ENCODE results near the gene ZNF232. TPM values are rescaled to one million over a fixed set of nuclear protein-coding genes. Genes with fewer than 3 reads are reported as not detected.
"Not testable (repeated sequence)": the region's sequence is repeated elsewhere in the genome, so short reads cannot be mapped to it uniquely, and the experiment has no call there.

The ZNF232 gene
- total RNA-seq, 6 experiments from 2014 or later, result 3.3 to 5.0 (median 4.5) TPM

DNA sequence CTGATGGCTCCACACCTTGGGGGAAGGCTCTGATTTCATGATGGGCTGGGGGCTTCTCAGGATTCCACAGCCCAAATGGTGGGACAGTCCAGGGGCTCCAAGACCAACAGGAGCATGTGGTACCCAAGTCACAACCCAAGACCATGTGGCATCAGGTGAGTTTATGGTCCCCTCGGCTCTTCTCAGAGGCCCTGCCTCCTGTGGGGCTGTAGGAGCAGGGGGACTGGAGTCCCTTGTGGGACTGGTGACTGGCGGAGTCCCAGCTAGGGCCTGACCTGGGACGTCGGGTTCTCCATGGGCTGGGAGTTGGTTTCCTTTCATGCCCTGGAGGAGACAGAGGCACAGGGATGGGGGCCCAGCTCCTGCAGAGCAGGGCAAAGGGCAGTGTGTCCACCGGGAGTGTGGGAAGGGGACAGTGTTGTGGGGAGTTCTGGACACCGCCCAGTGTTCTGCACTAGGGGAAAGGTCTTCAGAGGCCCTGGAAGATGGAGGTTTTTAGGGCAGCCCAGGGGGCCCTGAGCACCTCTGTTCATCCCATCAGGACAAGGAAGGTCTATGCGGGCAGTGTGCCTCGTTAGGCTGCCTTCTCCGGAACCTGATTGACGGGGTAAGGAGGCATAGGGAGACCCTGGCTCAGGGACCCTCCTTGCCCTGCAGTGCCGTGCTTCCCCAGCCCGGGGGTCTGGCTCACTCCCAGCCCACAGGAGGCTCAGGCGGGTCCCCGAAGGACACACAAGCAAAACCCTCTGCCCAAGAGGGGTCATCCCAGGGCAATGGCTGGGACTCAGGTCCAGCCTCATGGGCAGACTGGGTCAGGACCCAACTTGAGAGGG is 25.1 kb upstream of the ZNF232 start:
- H3K4me1 ChIP-seq; H3K4me3 ChIP-seq; H3K27ac ChIP-seq; DNase-seq; H3K27me3 ChIP-seq; ATAC-seq; intact Hi-C loops (cut with DNase I); H3K36me3 ChIP-seq; H3K9me3 ChIP-seq: not testable (repeated sequence)
- whole genome bisulfite sequencing (ENCODE audit: insufficient coverage, low coverage, low lambda C conversion rate, missing lambda C conversion rate), result no CpG with 5 or more reads among the region's 14 CpGs

DNA sequence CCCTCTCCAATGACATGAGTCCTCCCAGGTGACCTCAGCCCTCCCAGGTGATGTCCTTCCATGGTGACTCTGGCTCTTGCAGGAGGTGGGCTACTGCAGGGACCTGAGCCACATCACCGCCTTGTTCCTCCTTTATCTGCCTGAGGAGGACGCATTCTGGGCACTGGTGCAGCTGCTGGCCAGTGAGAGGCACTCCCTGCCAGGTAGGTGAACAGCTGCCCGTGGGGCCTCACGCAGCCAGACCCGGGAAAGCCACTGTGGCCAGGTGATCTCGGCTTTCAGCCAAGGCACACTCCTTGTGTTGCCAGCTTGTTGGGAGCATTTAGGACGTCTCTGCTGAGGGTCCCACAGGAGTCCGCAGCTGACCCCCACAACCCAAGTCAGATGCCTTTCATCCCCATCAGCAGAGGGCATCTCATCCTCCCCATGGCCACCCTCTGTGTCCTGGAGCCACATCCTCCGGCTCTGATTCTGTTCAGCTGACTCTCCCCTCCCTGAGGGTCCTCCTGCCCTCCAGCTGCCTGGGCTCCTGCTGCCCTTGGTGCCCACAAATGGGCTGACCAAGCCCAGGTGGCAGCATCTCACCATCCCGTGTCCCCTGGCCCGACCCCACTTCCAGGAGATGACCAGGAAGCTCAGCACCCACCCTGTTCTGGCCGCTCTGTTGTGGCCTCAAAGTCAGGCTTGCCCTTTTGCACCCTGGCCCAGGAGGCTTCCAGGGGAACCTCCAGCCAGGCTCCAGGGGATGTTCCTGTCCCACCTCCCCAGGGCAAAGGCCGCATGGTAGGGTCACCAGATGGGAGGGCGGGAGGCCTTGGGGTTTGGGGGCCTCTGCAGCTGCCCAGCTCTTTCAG is 24.3 kb upstream of the ZNF232 start:
- WGBS (ENCODE audit: insufficient coverage, low coverage, low lambda C conversion rate, missing lambda C conversion rate), result 79% methylated on average over 6 of the region's 14 CpGs
- Histone ChIP-seq H3K36me3 (no peaks in the 10 kb centered on the region), H3K27ac (no peak overlapping the region), H3K4me1 (no peaks in the 10 kb centered on the region), H3K27me3 (no peaks in the 10 kb centered on the region), H3K4me3 (no peak overlapping the region), H3K9me3 (no peaks in the 10 kb centered on the region)
- ATAC-seq, result no peak
- TF ChIP-seq, protein P1, sequence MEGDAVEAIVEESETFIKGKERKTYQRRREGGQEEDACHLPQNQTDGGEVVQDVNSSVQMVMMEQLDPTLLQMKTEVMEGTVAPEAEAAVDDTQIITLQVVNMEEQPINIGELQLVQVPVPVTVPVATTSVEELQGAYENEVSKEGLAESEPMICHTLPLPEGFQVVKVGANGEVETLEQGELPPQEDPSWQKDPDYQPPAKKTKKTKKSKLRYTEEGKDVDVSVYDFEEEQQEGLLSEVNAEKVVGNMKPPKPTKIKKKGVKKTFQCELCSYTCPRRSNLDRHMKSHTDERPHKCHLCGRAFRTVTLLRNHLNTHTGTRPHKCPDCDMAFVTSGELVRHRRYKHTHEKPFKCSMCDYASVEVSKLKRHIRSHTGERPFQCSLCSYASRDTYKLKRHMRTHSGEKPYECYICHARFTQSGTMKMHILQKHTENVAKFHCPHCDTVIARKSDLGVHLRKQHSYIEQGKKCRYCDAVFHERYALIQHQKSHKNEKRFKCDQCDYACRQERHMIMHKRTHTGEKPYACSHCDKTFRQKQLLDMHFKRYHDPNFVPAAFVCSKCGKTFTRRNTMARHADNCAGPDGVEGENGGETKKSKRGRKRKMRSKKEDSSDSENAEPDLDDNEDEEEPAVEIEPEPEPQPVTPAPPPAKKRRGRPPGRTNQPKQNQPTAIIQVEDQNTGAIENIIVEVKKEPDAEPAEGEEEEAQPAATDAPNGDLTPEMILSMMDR (IDR thresholded peaks at IDR 0.05), result no peak
- no peak for TF ChIP-seq POLR2A (IDR thresholded peaks at IDR 0.05)
- intact Hi-C loops (cut with DNase I), result no loop called here
- DNase-seq, result no peak

GRCh38 chr17:5135131-5135712 is 23.5 kb upstream of the ZNF232 start:
- H3K27me3 ChIP-seq; ATAC-seq; H3K9me3 ChIP-seq; H3K36me3 ChIP-seq; intact Hi-C loops (cut with DNase I); H3K4me1 ChIP-seq; H3K27ac ChIP-seq; H3K4me3 ChIP-seq; DNase-seq: not testable (repeated sequence)
- 73% methylated on average over 5 of the region's 8 CpGs for WGBS (ENCODE audit: insufficient coverage, low coverage, low lambda C conversion rate, missing lambda C conversion rate)

GRCh38 chr17:5134571-5134970 is 22.9 kb upstream of the ZNF232 start:
- H3K27ac ChIP-seq; DNase-seq; H3K27me3 ChIP-seq; H3K36me3 ChIP-seq; H3K4me3 ChIP-seq; H3K9me3 ChIP-seq; H3K4me1 ChIP-seq; intact Hi-C loops (cut with DNase I); ATAC-seq: not testable (repeated sequence)
- WGBS (ENCODE audit: insufficient coverage, low coverage, low lambda C conversion rate, missing lambda C conversion rate), result 51% methylated on average over 5 of the region's 11 CpGs

GRCh38 chr17:5133961-5134360 is 22.3 kb upstream of the ZNF232 start:
- 76% methylated on average over 2 of the region's 8 CpGs for WGBS (ENCODE audit: insufficient coverage, low coverage, low lambda C conversion rate, missing lambda C conversion rate)
- not testable (repeated sequence) for DNase-seq

DNA sequence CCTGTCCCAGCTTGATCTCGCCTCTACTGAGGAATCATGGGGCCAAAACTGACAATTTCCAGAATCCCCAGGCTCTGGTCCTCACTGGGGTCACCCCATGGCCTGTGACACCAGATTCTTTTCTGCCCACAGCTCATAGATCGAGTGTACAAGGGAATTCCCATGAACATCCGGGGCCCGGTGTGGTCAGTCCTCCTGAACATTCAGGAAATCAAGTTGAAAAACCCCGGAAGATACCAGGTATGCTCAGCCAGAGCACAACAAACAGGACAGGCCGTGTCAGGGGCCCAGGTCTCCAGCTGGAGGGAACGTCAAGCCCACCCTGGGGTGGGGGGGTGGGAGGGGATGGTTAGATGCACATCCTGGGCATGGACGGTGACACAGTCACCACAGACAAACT is 21.6 kb upstream of the ZNF232 start:
- Histone ChIP-seq H3K4me3 (no peak overlapping the region), H3K4me1 (no peaks in the 10 kb centered on the region), H3K9me3 (no peaks in the 10 kb centered on the region), H3K27ac (no peak overlapping the region), H3K36me3 (no peaks in the 10 kb centered on the region), H3K27me3 (no peaks in the 10 kb centered on the region)
- no peak for DNase-seq
- WGBS (ENCODE audit: insufficient coverage, low coverage, low lambda C conversion rate, missing lambda C conversion rate), result no CpG with 5 or more reads among the region's 8 CpGs
- TF ChIP-seq, protein P1 (IDR thresholded peaks at IDR 0.05), result no peak
- TF ChIP-seq POLR2A (IDR thresholded peaks at IDR 0.05), result no peak
- no peak for ATAC-seq
- intact Hi-C loops (cut with DNase I), result no loop called here

More at GRCh38 chr17:5133961-5134360, 22.3 kb upstream of the ZNF232 start:
- H3K9me3 ChIP-seq; ATAC-seq; H3K27ac ChIP-seq; intact Hi-C loops (cut with DNase I); H3K27me3 ChIP-seq; H3K36me3 ChIP-seq; H3K4me3 ChIP-seq; H3K4me1 ChIP-seq: not testable (repeated sequence)

DNA sequence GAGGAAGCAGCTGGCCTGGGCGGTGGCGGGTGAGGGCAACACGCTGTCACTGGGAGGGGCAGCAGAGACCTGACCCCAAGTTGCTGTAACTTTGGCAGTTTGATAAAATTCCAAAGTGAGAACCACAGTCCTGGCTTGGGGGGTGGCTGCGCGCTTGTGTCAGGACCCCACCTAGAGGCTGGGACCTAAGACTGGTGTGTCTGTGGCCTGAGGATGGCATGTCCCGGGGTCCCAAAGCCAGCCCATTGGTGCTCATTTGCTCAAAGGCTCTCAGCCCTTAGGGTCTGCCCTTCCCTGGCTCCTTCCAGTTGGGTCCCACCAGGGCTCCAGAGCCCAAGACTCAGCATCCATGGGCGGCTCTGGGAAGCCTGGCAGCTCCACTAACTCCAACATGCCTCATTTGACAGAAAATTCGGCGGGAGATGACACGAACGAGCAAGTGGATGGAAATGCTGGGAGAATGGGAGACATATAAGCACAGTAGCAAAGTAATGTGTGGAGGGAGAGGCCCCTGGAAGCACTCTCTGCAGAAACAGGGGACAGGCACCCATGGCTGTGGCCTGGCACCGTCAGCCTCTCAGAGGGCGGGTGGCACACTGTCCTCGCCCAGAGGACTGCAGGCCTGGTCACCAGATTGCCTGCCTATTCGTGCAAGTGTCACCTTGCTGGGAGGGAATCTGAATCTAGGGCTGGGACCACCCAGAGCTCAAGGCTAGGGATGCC is 21.0 kb upstream of the ZNF232 start:
- H3K27ac ChIP-seq; H3K9me3 ChIP-seq; intact Hi-C loops (cut with DNase I); H3K4me3 ChIP-seq; H3K36me3 ChIP-seq; H3K27me3 ChIP-seq; DNase-seq; H3K4me1 ChIP-seq; ATAC-seq: not testable (repeated sequence)
- 80% methylated on average over 4 of the region's 15 CpGs for WGBS (ENCODE audit: insufficient coverage, low coverage, low lambda C conversion rate, missing lambda C conversion rate)

DNA sequence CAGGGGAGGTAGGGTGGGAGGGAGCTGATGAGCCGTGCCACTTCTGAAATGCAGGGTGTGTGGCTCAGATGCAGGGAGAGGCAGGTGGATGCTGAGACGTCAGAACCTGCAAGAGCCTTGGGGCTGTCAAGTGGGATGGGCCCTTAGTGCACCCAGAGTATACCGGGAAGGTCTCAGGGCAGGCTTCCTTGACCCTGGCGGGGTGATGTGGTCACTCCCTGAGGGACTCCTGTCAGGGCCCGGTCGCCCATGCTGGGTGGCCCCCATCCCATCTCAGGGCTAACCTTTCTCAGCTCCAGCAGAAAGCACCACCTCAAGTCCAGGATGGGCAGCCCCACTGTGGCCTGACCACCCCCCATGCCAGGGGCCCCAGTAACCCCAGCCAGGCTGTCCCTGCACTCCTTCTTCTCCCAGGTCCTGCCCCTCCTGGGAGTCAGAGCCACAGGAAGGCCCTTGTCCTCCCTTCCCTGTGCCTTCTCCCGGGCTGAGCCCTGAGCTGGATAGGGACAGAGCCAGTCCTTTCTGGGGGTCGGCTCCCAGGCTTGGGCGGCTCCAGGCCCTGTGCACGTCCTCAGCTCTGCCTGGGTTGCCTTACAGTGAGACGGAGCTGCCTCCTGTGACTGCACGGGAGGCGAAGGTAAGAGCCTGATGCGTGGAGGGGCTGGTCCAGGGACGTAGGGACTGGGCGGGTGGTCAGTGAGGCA is 20.3 kb upstream of the ZNF232 start:
- H3K36me3 ChIP-seq; intact Hi-C loops (cut with DNase I); H3K9me3 ChIP-seq; H3K4me3 ChIP-seq; H3K27ac ChIP-seq; DNase-seq; H3K4me1 ChIP-seq; ATAC-seq; H3K27me3 ChIP-seq: not testable (repeated sequence)
- WGBS (ENCODE audit: insufficient coverage, low coverage, low lambda C conversion rate, missing lambda C conversion rate), result 84% methylated on average over 8 of the region's 16 CpGs
